T-cell (primary cell): ENCODE data around the gene THOC7. TPM values are rescaled to one million over a fixed set of nuclear protein-coding genes. Genes with fewer than 3 reads are reported as not detected.

Experiments used
- ATAC-seq, 4 experiments: fragments of 200-7000 bp in 3 of 4; fragments of 150-1000 bp in 1 of 4; cut with Tn5 transposase; replicated peaks in 1 of 4; 1 replicate in 3 of 4; 2 replicates in 1 of 4; pipeline ENCODE4 v1.10.0; 2021; ENCODE audit warnings: moderate library complexity in 3 of 4, mild to moderate bottlenecking in 2 of 4, moderate number of reproducible peaks in 1 of 4
- CTCF ChIA-PET, 2 donors: fragments of 300-600 bp; sonication (Branson Sonifier 250); formaldehyde crosslinking; loops; one replicate each; lab custom pipeline; 2022; ENCODE audit warnings: antibody characterized with exemption in 2 of 2; lab: Charles Lee
- POLR2A ChIA-PET, 2 donors: fragments of 300-600 bp; sonication (Branson Sonifier 250); formaldehyde crosslinking; loops; one replicate each; lab custom pipeline; 2022; ENCODE audit warnings: antibody characterized with exemption in 2 of 2; lab: Charles Lee
- DNase-seq, 35 experiments: peaks; one replicate each; pipeline versions ENCODE4 v3.0.0 to v3.0.0-alpha.2; 2013 to 2023
- H3K27ac ChIP-seq: one replicate; pipeline ENCODE4 v1.5.1; 2013; ENCODE audit warnings: low read length
- H3K27me3 ChIP-seq, 2 experiments: replicated peaks in 1 of 2; 1 replicate in 1 of 2; 2 replicates in 1 of 2; pipeline versions ENCODE4 v1.6.1 to v1.7.0; 2013; ENCODE audit warnings: low read length in 1 of 2, mixed read lengths in 1 of 2; ENCODE audit not compliant: control insufficient read depth in 2 of 2, insufficient read depth in 2 of 2; ENCODE audit errors: extremely low read depth in 1 of 2
- H3K36me3 ChIP-seq, 2 donors: 1 replicate in 1 of 2; 2 replicates in 1 of 2; pipeline versions ENCODE4 v1.6.1 to v1.7.0; 2013; ENCODE audit warnings: low read length in 1 of 2; ENCODE audit not compliant: control insufficient read depth in 2 of 2, insufficient read depth in 1 of 2; ENCODE audit errors: extremely low read depth in 1 of 2
- H3K4me1 ChIP-seq, 2 experiments: 1 replicate in 1 of 2; 2 replicates in 1 of 2; pipeline versions ENCODE4 v1.6.1 to v1.7.0; 2013; ENCODE audit warnings: low read length in 2 of 2, mixed read lengths in 1 of 2; ENCODE audit not compliant: insufficient read depth in 2 of 2, control insufficient read depth in 1 of 2; ENCODE audit errors: extremely low read depth in 1 of 2
- H3K4me3 ChIP-seq, 2 donors: 1 replicate in 1 of 2; 2 replicates in 1 of 2; pipeline versions ENCODE4 v1.5.1 to v1.7.0; 2013; ENCODE audit warnings: mild to moderate bottlenecking in 2 of 2, low read length in 1 of 2, moderate library complexity in 1 of 2; ENCODE audit not compliant: control insufficient read depth in 1 of 2; ENCODE audit errors: extremely low read depth in 1 of 2
- H3K9me3 ChIP-seq: 2 replicates; pipeline ENCODE4 v1.7.0; 2013
- H3K27ac Mint-ChIP-seq, 2 donors: one replicate each; pipeline ENCODE4 v1.8.0; 2020 to 2021; ENCODE audit warnings: mild to moderate bottlenecking in 2 of 2, mixed read lengths in 2 of 2
- H3K27me3 Mint-ChIP-seq, 2 donors: one replicate each; pipeline ENCODE4 v1.8.0; 2021 to 2022; ENCODE audit warnings: mixed read lengths in 2 of 2
- H3K36me3 Mint-ChIP-seq: one replicate; pipeline ENCODE4 v1.8.0; 2021; ENCODE audit warnings: mixed read lengths
- H3K4me1 Mint-ChIP-seq, 3 donors: one replicate each; pipeline ENCODE4 v1.8.0; 2020 to 2022; ENCODE audit warnings: mixed read lengths in 3 of 3, mild to moderate bottlenecking in 1 of 3
- H3K4me3 Mint-ChIP-seq, 3 donors: one replicate each; pipeline ENCODE4 v1.8.0; 2020 to 2022; ENCODE audit warnings: mild to moderate bottlenecking in 3 of 3, mixed read lengths in 3 of 3, moderate library complexity in 3 of 3
- H3K9me3 Mint-ChIP-seq, 3 donors: one replicate each; pipeline ENCODE4 v1.8.0; 2020 to 2022; ENCODE audit warnings: mixed read lengths in 3 of 3
- WGBS: methylation state at CpG from one replicate; pipeline ENCODE4 v1.1.5; 2013; ENCODE audit warnings: missing lambda C conversion rate; ENCODE audit not compliant: insufficient coverage; 5-methylcytosine and 5-hydroxymethylcytosine counted together
- total RNA-seq, 35 experiments: library from RNA in 6 of 35; stranded (reverse) in 6 of 35; fragments of 120-200 nt in 1 of 35; gene quantifications; one replicate each; pipeline versions ENCODE4 v1.2.1 to v1.2.4 and lab custom pipeline; 2013 to 2026

Gene THOC7
- total RNA-seq, 5 donors from 2014 or later (not counting 1 experiment from before 2014, with no cell fraction given): 30.9 to 36.9 (median 33.1) TPM

DNA sequence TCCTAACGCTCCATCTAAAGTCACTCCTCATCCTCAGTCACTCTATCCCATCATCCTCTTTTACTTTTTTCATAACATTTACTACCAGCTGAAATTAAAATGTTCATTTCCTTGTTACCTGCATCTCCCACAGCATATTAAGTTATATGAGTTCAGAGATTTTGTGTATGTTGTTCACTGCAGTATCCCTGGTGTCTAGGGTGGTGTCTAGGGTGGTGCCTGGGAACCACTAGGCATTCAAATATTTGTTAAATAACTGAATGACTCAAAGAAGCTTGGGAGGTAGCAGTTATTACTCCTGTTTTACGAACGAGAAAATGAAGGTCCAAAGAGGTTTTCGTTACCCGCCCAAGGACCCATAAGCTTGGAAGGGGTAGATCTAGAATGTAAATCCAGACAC is 46.4 kb downstream of the THOC7 start:
- H3K4me3 Mint-ChIP-seq: no peak overlapping the region
- H3K4me1 Mint-ChIP-seq: no peaks in the 10 kb centered on the region
- H3K27me3 ChIP-seq: no peaks in the 10 kb centered on the region
- no peak overlapping the region for H3K27ac Mint-ChIP-seq
- DNase-seq (no peak), ATAC-seq (no peak)
- ChIA-PET CTCF (interaction anchor here (0.6 to 1.1 kb wide), 3 partner anchors 64 to 1630 kb away, joined by 3 to 9 read pairs (median 3); no protein-coding TSS in a partner anchor), POLR2A (no interaction called here)
- no CpG with 5 or more reads among the region's 5 CpGs for WGBS
- H3K36me3 ChIP-seq: no peaks in the 10 kb centered on the region
- peaks cover 6% of the 10 kb centered on the region for H3K36me3 Mint-ChIP-seq
- no peaks in the 10 kb centered on the region for H3K9me3 ChIP-seq
- no peak overlapping the region for H3K4me3 ChIP-seq
- H3K27me3 Mint-ChIP-seq: no peaks in the 10 kb centered on the region
- no peaks in the 10 kb centered on the region for H3K9me3 Mint-ChIP-seq
- H3K4me1 ChIP-seq: no peaks in the 10 kb centered on the region
- no peak overlapping the region for H3K27ac ChIP-seq

DNA sequence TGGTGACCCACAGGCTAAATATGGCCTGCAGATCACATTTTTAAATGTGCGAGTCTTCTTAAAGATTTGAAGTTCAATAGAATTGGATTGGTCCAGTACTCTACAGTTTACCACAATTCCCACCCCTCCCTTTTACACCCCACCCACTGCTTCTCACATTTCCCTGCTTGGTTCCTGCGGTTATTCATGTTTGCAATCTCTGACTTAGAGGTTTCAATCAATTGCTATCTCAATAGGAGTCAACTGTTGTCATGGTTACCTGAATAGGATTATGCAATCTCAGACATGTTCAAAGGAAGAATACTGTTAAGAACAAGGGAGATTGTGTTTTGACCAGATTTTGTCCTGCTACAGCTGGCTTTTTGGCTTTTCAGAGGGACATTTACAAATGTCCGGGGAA is 49.4 kb downstream of the THOC7 start:
- H3K4me1 ChIP-seq: no peaks in the 10 kb centered on the region
- no peaks in the 10 kb centered on the region for H3K9me3 ChIP-seq
- DNase-seq (no peak), ATAC-seq (no peak)
- ChIA-PET CTCF (no interaction called here), POLR2A (no interaction called here)
- Mint-ChIP-seq H3K36me3 (peaks cover 10% of the 10 kb centered on the region), H3K4me1 (no peaks in the 10 kb centered on the region), H3K27ac (no peak overlapping the region), H3K9me3 (no peaks in the 10 kb centered on the region), H3K27me3 (no peaks in the 10 kb centered on the region), H3K4me3 (no peak overlapping the region)
- WGBS: 100% methylated on average over 1 of the region's 3 CpGs
- H3K36me3 ChIP-seq: no peaks in the 10 kb centered on the region
- no peak overlapping the region for H3K4me3 ChIP-seq
- no peak overlapping the region for H3K27ac ChIP-seq
- H3K27me3 ChIP-seq: no peaks in the 10 kb centered on the region

DNA sequence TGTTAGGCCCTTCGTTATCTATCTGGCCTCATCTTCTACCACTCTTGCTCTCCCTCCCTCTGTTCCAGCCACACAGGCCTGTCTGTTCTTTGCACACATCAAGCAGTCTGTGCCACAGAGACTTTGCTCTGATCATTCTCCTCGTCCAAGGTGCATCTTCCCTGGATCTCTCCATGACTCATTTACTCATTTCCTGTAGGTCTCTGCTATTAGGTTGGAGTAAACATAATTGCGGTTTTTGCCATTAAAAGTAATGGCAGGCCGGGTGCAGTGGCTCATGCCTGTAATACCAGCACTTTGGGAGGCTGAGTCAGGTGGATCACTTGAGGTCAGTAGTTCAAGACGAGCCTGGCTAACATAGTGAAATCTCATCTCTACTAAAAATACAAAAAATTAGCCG is 54.0 kb downstream of the THOC7 start:
- Mint-ChIP-seq H3K27me3 (no peaks in the 10 kb centered on the region), H3K9me3 (no peaks in the 10 kb centered on the region), H3K4me3 (no peak overlapping the region), H3K36me3 (peaks cover 6% of the 10 kb centered on the region), H3K27ac (no peak overlapping the region), H3K4me1 (no peaks in the 10 kb centered on the region)
- H3K4me3 ChIP-seq: no peak overlapping the region
- ATAC-seq (no peak), DNase-seq (no peak)
- H3K27me3 ChIP-seq: no peaks in the 10 kb centered on the region
- POLR2A ChIA-PET: no interaction called here
- 92% methylated on average over 1 of the region's 6 CpGs for WGBS
- H3K9me3 ChIP-seq: no peaks in the 10 kb centered on the region
- no peak overlapping the region for H3K27ac ChIP-seq
- no peaks in the 10 kb centered on the region for H3K36me3 ChIP-seq
- no peaks in the 10 kb centered on the region for H3K4me1 ChIP-seq
- CTCF ChIA-PET: no interaction called here

DNA sequence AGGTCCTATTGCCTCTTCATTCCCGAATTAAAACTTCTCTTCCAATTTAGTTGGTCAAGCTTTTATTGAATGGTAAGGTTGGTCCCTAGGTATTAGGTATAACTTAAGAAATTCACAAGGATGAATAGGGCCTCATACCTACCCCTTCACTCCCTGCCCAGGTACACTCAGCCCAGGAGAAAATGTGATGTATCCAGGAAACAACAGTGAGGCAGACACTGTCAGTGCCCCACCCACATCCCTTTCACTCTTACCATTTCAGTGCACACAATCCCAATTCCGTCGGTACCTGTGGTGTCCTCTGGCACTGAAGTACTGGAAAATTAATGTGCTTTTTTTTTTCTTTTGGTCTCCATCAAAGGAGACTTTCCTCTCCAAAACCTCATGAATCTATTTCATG is 55.0 kb downstream of the THOC7 start:
- Mint-ChIP-seq H3K4me1 (no peaks in the 10 kb centered on the region), H3K27me3 (no peaks in the 10 kb centered on the region), H3K9me3 (no peaks in the 10 kb centered on the region), H3K4me3 (no peak overlapping the region), H3K36me3 (peaks cover 6% of the 10 kb centered on the region), H3K27ac (no peak overlapping the region)
- ATAC-seq (no peak), DNase-seq (no peak)
- 70% methylated on average over 2 of the region's 3 CpGs for WGBS
- Histone ChIP-seq H3K27me3 (no peaks in the 10 kb centered on the region), H3K4me3 (no peak overlapping the region), H3K4me1 (no peaks in the 10 kb centered on the region), H3K27ac (no peak overlapping the region), H3K36me3 (no peaks in the 10 kb centered on the region), H3K9me3 (no peaks in the 10 kb centered on the region)
- ChIA-PET CTCF (no interaction called here), POLR2A (no interaction called here)

DNA sequence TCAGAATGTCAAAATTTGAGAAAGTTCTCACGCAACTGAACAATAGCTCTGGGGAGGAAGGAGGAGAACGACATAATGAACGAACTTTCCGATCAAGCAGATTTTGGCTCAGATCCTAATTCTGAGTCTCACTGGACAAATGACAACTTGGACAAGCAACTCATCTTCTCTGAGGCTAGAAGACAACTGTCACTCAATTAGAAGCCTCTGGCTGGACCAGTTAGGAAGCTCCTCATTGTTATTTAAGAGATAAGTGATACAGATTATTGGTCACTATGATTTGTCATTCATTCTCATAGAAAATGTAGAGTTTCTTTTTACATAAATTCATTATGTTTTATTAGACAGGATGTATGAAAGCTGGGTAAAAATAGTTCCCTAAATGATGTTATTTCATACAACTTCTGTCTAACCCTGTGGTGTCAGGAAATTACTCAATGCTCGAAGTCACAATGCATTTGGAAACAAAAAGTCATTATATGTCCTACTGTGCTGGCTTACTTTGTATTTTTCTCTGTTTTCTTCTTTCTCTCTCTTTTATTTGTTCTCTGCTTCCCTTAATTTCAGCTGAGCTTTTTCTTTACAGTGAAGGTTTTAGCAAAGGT is 55.5 kb downstream of the THOC7 start:
- Mint-ChIP-seq H3K4me3 (no peak overlapping the region), H3K4me1 (no peaks in the 10 kb centered on the region), H3K9me3 (no peaks in the 10 kb centered on the region), H3K27ac (no peak overlapping the region), H3K27me3 (no peaks in the 10 kb centered on the region), H3K36me3 (peaks cover 6% of the 10 kb centered on the region)
- ATAC-seq: no peak
- Histone ChIP-seq H3K4me3 (no peak overlapping the region), H3K27ac (no peak overlapping the region), H3K9me3 (no peaks in the 10 kb centered on the region), H3K36me3 (no peaks in the 10 kb centered on the region), H3K4me1 (no peaks in the 10 kb centered on the region), H3K27me3 (no peaks in the 10 kb centered on the region)
- no peak for DNase-seq
- ChIA-PET POLR2A (no interaction called here), CTCF (interaction anchor here (0.7 to 0.8 kb wide), 3 partner anchors 11 to 1444 kb away, joined by 4 to 8 read pairs (median 8); partner anchors contain the start of gene C3orf49 (in 1 of the 2))
- 90% methylated on average over 2 of the region's 5 CpGs for WGBS

DNA sequence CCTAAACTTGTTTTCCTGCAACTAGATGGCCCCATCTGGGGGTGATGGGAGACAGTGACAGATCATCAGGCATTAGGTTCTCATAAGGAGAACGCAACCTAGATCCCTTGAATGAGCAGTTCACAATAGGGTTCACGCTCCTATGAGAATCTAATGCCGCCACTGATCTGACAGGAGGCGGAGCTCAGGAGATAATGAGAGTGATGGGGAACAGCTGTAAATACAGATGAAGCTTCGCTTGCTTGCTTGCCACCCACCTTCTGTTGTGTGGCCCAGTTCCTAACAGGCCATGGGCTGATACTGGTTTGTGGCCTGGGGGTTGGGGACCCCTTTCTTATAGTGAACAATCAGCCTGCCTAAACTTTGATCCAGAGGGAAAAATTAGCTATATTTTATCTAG is 59.7 kb downstream of the THOC7 start:
- ATAC-seq (no peak), DNase-seq (no peak)
- H3K4me1 Mint-ChIP-seq: no peaks in the 10 kb centered on the region
- WGBS: 90% methylated on average over 3 of the region's 5 CpGs
- H3K27ac Mint-ChIP-seq: no peak overlapping the region
- H3K9me3 Mint-ChIP-seq: no peaks in the 10 kb centered on the region
- no peaks in the 10 kb centered on the region for H3K4me1 ChIP-seq
- H3K9me3 ChIP-seq: no peaks in the 10 kb centered on the region
- H3K27me3 ChIP-seq: no peaks in the 10 kb centered on the region
- no peak overlapping the region for H3K4me3 ChIP-seq
- no peak overlapping the region for H3K27ac ChIP-seq
- no peak overlapping the region for H3K4me3 Mint-ChIP-seq
- no peaks in the 10 kb centered on the region for H3K27me3 Mint-ChIP-seq
- H3K36me3 Mint-ChIP-seq: no peaks in the 10 kb centered on the region
- H3K36me3 ChIP-seq: no peaks in the 10 kb centered on the region
- ChIA-PET POLR2A (interaction anchor here in 1 of 2 donors (0.6 kb wide), 1 partner anchor 129 kb away, joined by 3 read pairs; no protein-coding TSS in a partner anchor), CTCF (no interaction called here)
